Mucosa of descending colon (tissue), 3 donors: ENCODE data around the gene CAMSAP2. TPM values are rescaled to one million over a fixed set of nuclear protein-coding genes. Genes with fewer than 3 reads are reported as not detected.

Experiments used
- ATAC-seq: fragments of 200-7000 bp; cut with Tn5 transposase; one replicate; pipeline ENCODE4 v1.9.1; 2020; ENCODE audit warnings: mild to moderate bottlenecking, moderate library complexity
- DNase-seq, 3 donors: peaks; one replicate each; pipeline ENCODE4 v3.0.0-alpha.2; 2020
- H3K36me3 ChIP-seq: fragments of 200-600 bp; one replicate; pipeline ENCODE4 v1.8.0; 2021; ENCODE audit warnings: low read depth, mild to moderate bottlenecking
- H3K4me1 ChIP-seq: fragments of 200-600 bp; one replicate; pipeline ENCODE4 v1.8.0; 2021; ENCODE audit warnings: low read depth, mild to moderate bottlenecking
- H3K4me3 ChIP-seq: fragments of 200-600 bp; one replicate; pipeline ENCODE4 v1.8.0; 2021; ENCODE audit warnings: mild to moderate bottlenecking
- H3K9me3 ChIP-seq: fragments of 200-600 bp; one replicate; pipeline ENCODE4 v1.8.0; 2021; ENCODE audit warnings: mild to moderate bottlenecking
- CTCF ChIP-seq: fragments of 200-600 bp; IDR thresholded peaks from one replicate; pipeline ENCODE4 v1.8.0; 2022; ENCODE audit warnings: antibody characterized with exemption, mild to moderate bottlenecking
- intact Hi-C, 2 donors: fragments of 100-400 bp; cut with DNase I in 1 of 2; cut with micrococcal nuclease in 1 of 2; formaldehyde crosslinking; loops; one replicate each; pipeline versions ENCODE4 v1.11.0 to v1.11.1; 2022; cut with DNase I, micrococcal nuclease
- total RNA-seq, 3 donors: library from RNA; stranded (reverse); fragmentation: NEBNext Ultra II Directional in 2 of 3; extraction: Animal tissue kit (Norgen Biotek cat#: 25700) in 2 of 3; gene quantifications; one replicate each; pipeline versions ENCODE4 v1.2.1 to v1.2.4, GENCODE V29; 2021 to 2023
- donor health status: DM: no; HTN: no; CAD: no; lungs with moderate emphysema.
- donor health status: DM: no; HTN: no; CAD: no.
- donor health status: DM: no; HTN: yes; CAD: no.

CAMSAP2 gene
- total RNA-seq, 3 donors from 2014 or later = 5.0 to 34.0 (median 7.1) TPM

DNA sequence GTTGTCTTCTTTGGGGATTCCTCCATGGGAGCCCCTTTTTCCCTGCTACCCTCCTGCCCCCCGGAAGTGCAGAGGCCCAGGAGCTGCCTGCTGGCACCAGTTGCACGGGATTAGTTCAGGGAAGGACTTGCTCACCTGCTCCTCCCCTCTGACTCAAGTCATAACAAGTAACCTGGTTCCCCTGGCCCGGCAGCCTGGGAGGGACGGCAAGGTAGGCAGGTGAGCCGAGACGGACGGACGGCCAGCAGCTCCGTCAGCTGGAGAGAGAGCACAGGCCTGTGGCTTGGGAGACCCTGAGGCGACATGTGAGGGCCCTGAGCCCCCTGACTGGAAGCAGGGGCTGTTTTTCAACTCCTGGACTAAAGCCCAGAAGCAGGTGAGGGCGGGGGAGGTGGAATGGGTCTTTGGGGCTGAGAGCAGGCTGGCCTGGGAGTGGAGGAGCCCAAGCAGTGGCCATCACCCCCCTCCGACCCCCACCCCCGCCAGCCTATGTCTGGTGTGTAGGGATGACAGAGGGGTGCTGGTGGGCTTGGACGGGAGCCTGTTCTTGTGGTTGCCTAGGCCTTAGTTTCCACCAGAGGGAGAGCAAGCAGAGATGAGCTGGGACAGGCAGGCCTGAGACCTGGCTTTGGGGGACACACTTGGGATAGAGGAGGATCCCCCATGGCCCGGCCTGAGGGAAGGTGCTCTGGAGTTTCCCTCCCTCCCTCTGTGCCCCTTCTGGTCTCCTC, 156.2 kb downstream of the CAMSAP2 start, which contains the start of gene INAVA:
Gene INAVA, plus strand, starts transcription at position 189 of the 731 bp plus-strand sequence. CDS start 3,501 bp downstream, outside the sequence.
- intact Hi-C loops = no loop called here
- H3K4me3 ChIP-seq = peak within 1 kb of the TSS; percentile 40
- H3K9me3 ChIP-seq = no peaks in the 10 kb centered on the region
- H3K4me1 ChIP-seq = peaks cover 34% of the 10 kb centered on the region
- ATAC-seq (peak; percentile 56), DNase-seq (peak; percentile 86 to 90 (median 87))
- TF ChIP-seq CTCF = no peak
- H3K36me3 ChIP-seq = no peaks in the 10 kb centered on the region

- Histone ChIP-seq H3K36me3 (no peaks in the 10 kb centered on the region), H3K4me1 (peaks cover 37% of the 10 kb centered on the region), H3K4me3 (peak overlapping the region; percentile 40), H3K9me3 (no peaks in the 10 kb centered on the region)
- ATAC-seq (peak; percentile 2), DNase-seq (peak in 2 of 3 donors; percentile 58 to 69)
- intact Hi-C loops = no loop called here
- TF ChIP-seq CTCF = no peak
Measured at GRCh38 chr1:200895443-200895789, 156.7 kb downstream of the CAMSAP2 start.

DNA sequence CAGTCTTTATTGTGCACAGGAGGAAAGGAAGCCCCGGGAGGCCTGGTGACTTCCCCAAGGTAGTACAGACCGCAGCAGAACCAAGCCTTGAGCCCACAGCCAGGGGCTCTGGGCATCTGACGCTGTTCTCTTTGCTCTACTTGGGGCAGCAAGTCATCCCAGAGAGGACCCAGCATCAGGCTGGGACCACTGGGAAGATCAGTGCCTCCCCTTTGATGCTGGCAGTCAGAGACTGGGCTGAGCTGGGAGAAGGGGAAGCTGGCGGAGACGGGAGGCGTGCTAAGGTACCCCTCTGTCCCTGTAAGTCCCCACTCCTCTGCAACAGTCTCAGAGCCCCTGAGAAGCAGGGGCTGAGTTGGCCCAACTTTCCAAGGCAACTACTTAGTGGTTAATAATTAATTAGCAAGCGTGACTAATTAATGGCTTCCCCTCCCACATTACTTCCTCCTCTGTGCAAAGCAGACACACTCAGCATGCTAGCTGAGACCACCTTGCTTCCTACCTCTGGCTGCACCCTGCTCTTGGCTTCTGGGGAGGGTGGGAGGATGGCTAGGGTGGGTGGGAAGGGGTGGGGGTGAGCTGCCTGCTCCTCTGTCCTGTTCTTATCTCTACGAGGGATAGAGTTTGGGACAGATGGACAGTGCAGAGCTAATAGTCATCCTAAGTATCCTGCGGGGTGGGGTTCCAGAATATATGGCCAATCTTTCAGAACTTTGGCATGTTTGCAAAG, 157.3 kb downstream of the CAMSAP2 start:
- TF ChIP-seq CTCF = no peak
- peak overlapping the region; percentile 40 for H3K4me3 ChIP-seq
- ATAC-seq (peak; percentile 0), DNase-seq (peak in 1 of 3 donors; percentile 62)
- H3K36me3 ChIP-seq = no peaks in the 10 kb centered on the region
- intact Hi-C loops = no loop called here
- peaks cover 43% of the 10 kb centered on the region for H3K4me1 ChIP-seq
- no peaks in the 10 kb centered on the region for H3K9me3 ChIP-seq

DNA sequence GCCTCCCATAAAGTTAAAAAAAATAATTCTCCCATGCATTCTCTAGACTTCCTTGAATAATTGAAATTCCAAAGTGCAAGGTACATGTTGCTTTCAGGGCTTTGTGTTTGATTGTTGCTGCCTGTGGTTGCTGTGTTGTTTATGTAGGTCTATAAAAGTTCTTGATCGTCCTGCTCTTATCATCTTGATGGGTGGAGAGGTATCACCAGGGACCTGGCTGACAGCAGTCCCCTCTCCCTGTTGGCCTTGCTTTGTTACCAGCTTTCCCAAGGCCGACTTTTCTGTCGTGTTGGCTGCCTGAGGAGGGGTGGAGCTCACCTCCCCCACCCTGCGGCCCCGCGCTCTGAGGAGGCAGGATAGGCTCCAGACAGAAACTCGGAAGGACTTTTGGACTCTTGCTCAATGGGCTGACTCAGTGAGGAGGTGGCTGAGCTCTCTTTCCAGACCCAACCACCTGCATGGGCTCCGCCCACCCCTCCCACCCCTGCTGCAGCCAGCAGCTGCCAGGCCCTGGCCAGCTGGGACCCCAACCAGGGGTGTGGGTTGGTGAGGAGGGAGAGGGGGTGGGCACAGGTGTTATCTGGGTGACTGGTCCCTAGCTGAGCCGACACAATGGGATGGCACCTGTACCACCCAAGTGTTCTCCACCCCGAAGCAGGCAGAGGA, 158.0 kb downstream of the CAMSAP2 start:
- H3K4me3 ChIP-seq = no peak overlapping the region
- DNase-seq (peak; percentile 91), ATAC-seq (peak; percentile 77)
- peaks cover 41% of the 10 kb centered on the region for H3K4me1 ChIP-seq
- intact Hi-C loops = no loop called here
- no peaks in the 10 kb centered on the region for H3K9me3 ChIP-seq
- no peaks in the 10 kb centered on the region for H3K36me3 ChIP-seq
- TF ChIP-seq CTCF = no peak

GRCh38 chr1:200897259-200897658, 158.6 kb downstream of the CAMSAP2 start:
- DNase-seq = no peak
- no peaks in the 10 kb centered on the region for H3K9me3 ChIP-seq
- TF ChIP-seq CTCF = no peak
- H3K4me1 ChIP-seq = peaks cover 38% of the 10 kb centered on the region
- intact Hi-C loops = no loop called here
- no peak for ATAC-seq
- H3K4me3 ChIP-seq = no peak overlapping the region
- H3K36me3 ChIP-seq = no peaks in the 10 kb centered on the region
